ENCODE data around the gene BAIAP2.

BAIAP2 gene

GRCh38 chr17:81115219-81115618, 80.3 kb downstream of the BAIAP2 start:
- H3K4me3 ChIP-seq (ENCODE audit: low read depth, low read length) = no peak overlapping the region
- no peak for DNase-seq (ENCODE audit: low read depth)
- no peak for TF ChIP-seq CTCF (conservative IDR thresholded peaks at IDR 0.05; ENCODE audit: low read depth, low read length)

GRCh38 chr17:81115749-81116464, 81.0 kb downstream of the BAIAP2 start:
- no peak for TF ChIP-seq CTCF (conservative IDR thresholded peaks at IDR 0.05; ENCODE audit: low read depth, low read length)
- DNase-seq (ENCODE audit: low read depth) = no peak
- H3K4me3 ChIP-seq (ENCODE audit: low read depth, low read length) = no peak overlapping the region

- no peak for DNase-seq (ENCODE audit: low read depth)
- TF ChIP-seq CTCF (conservative IDR thresholded peaks at IDR 0.05; ENCODE audit: low read depth, low read length) = no peak
- H3K4me3 ChIP-seq (ENCODE audit: low read depth, low read length) = no peak overlapping the region
Observed at GRCh38 chr17:81116704-81117103, 81.8 kb downstream of the BAIAP2 start.

GRCh38 chr17:81117672-81118198, 82.8 kb downstream of the BAIAP2 start:
- H3K4me3 ChIP-seq (ENCODE audit: low read depth, low read length) = no peak overlapping the region
- no peak for DNase-seq (ENCODE audit: low read depth)
- no peak for TF ChIP-seq CTCF (conservative IDR thresholded peaks at IDR 0.05; ENCODE audit: low read depth, low read length)

GRCh38 chr17:81118308-81119221, 83.6 kb downstream of the BAIAP2 start:
- peak overlapping the region; percentile 52 for H3K4me3 ChIP-seq (ENCODE audit: low read depth, low read length)
- no peak for DNase-seq (ENCODE audit: low read depth)
- no peak for TF ChIP-seq CTCF (conservative IDR thresholded peaks at IDR 0.05; ENCODE audit: low read depth, low read length)

GRCh38 chr17:81119223-81120148, 84.5 kb downstream of the BAIAP2 start:
- TF ChIP-seq CTCF (conservative IDR thresholded peaks at IDR 0.05; ENCODE audit: low read depth, low read length) = no peak
- peak; percentile 92 for DNase-seq (ENCODE audit: low read depth)
- peak overlapping the region; percentile 52 for H3K4me3 ChIP-seq (ENCODE audit: low read depth, low read length)

Data from choroid plexus epithelial cell (primary cell).